IPS DF 4.7 (cell line): Measurements from ENCODE around the gene KLRK1.
"Not testable (repeated sequence)": the region's sequence is repeated elsewhere in the genome, so short reads cannot be mapped to it uniquely, and the experiment has no call there.

Experiments used
- DNase-seq: peaks from one replicate; pipeline ENCODE4 v3.0.0-alpha.2; 2013; ENCODE audit warnings: low spot score; ENCODE audit errors: extremely low read depth

The KLRK1 gene

DNA sequence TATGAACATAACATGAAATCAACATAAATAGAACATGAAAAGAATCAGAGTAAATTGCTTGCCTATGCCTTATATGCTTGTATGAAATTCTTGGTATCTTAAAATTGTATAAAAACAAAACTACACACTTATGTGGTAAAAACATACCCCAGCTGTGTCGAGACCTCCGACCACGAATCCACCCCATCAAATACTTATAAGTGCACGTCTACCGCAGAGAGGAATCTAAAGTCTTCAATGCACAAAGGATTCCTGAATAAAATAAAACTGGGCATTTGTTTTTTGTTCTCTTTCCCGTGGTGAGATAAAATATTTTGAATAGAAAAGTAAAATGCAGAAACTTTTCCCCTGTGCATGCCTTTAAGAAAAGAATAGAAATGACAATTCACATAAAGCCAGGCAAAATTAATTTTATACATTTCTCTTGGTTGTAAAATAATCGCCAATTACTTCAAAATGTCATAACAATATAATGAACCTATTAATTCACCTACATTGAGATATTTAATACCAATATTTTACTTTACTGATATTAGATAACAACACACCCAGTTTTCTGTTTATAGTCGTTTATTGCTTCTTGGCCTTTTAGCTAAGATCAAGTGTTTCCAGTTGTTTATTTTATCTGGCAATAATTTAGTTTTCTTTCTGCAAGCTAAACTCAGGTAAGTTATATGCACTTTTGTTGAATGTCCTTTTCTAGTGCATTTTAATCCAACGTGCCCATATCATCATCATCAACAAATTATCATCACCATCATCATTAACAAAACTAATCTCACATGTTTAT, 1.0 kb downstream of the KLRK1 start:
- DNase-seq: no peak

DNA sequence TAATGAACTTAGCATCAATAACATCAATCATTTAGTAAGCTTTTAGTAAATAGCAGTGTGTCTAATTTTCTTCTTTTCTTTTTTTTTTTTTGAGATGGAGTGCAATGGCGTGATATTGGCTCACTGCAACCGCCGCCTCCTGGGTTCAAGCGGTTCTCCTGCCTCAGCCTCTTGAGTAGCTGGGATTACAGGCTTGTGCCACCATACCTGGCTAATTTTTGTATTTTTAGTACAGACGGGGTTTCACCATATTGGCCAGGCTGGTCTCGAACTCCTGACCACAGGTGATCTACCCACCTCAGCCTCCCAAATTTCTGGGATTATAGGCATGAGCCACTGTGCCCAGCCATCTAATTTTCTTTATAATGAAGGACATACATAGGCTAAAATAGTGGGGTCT, 2.3 kb downstream of the KLRK1 start:
- DNase-seq: not testable (repeated sequence)

DNA sequence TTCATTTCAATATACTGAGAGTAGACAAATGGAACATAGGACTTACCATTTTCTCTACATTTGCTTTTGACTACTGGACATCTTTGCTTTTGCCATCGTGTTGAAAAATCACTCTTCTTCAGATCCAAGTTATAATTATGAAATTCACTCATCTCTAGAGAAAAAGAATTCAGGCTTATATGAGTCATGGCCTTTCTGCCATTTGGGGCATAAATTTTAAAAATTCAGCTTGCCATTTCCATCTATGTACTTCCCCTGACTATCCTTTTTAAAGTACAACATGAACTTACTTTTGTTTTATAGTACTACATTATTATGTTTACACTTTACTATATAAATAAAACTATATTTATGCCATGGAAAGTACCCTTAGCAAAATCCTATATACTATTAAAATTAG, 3.0 kb downstream of the KLRK1 start:
- no peak for DNase-seq

DNA sequence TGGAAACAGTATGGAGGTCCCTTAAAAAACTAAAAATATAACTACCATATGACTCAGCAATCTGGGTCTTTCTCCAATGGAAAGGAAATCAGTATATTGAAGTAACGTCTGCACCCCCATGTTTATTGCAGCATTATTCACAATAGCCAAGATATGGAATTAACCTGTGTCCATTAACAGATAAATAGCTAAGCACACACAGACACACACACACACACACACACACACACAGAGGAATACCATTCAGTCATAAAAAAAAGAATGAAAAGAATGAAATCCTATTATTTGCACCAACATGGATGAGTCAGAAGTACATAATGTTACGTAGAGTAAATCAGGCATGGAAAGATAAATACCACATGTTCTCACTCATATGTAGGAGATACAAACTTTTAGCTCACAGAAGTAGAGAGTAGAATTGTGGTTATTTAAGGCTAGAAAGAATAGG, 4.7 kb downstream of the KLRK1 start:
- no peak for DNase-seq

DNA sequence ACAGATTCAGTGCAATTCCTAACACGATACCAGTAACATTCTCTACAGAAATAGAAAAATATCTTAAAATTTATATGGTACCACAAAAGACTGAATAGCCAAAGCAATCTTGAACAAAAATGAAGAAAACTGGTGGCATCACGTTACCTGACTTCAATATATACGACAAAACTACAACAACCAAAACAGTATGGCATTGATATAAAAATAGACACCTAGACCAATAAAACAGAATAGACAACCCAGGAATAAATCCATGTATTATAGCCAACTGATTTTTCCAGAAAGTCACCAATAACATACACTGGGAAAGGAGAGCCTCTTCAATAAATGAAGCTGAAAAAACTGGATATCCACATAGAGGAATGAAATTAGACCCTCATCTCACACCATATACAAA, 5.7 kb downstream of the KLRK1 start:
- no peak for DNase-seq

DNA sequence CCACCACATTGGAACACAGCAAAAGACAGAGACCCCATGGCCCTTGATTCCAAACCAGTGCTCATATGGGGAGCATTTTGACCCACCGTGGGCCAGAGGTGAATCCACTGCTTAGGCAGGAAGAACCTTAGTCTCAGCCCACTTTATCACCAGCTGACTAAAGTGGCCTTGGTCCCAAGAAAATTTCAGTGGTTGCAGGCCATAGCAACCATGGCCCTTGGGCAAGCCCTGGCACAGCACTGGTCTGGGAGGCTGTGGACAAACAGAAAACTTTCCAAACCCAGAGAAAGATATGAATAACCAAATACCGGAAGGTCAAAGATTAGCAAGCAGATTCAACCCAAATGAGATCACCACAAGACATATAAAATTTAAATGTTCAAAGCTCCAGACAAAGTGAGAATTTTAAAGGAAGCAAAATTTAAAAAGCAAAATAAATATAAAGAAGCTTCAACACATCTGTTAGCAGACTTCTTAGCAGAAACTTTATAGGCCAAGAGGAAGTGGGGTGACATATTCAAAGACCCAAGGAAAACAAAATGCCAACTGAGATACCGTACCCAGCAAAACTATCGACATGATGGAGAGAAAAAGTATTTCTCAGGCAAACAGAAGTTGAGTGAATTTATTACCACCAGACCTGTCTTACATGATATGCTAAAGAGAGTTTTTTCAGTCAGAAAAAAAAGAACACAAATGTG, 7.8 kb downstream of the KLRK1 start:
- no peak for DNase-seq

DNA sequence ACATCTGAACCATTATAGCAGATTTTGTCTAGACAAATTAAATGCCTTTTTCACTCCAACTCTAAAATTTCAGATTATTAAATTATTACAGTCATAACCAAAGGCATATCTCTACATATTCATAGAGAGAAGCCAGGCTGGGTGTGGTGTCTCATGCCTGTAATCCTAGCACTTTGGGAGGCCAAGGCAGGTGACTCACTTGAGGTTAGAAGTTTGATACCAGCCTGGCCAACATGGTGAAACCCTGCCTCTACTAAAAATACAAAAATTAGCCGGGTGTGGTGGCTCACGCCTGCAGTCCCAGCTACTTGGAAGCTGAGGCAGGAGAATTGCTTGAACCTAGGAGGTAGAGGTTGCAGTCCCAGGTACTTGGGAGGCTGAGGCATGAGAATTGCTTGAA, 11.1 kb downstream of the KLRK1 start:
- DNase-seq: not testable (repeated sequence)

DNA sequence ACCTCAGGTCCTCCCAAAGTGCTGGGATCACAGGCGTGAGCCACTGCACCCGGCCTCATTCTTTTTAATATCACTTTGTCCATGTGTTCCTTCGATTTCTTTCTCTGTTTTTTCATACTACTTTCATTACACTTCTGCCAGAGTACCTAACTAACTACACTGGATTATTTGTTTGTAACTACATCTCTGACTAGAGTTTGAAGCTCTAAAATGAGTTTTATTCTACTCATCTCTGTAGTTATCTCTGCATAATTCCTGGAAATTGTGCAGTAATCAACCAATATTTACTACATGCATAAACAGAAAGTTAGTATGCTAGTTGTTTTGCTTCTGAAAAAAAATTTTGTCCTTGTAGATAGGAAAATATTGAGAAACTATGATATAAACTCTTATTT, 15.2 kb downstream of the KLRK1 start:
- no peak for DNase-seq

DNA sequence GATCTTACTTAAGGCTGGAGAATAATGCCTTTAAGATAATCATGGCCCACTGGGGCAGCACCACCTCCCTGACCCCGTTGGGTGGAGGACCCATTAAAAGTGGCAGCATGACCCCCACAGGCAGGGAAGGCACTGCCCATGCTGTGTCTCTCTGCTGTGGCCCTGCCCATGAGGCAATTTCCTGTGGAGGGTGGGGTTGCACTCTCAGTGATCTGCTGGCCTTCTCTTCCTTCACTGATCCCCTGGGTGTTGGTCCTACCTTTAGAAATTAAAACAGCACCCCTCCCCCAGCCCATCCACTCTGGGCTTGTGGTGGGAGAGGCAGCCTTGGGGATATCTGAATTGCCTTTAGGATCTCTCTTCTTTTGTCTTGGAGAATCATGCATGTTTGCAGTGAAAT, 17.3 kb downstream of the KLRK1 start:
- DNase-seq: no peak

DNA sequence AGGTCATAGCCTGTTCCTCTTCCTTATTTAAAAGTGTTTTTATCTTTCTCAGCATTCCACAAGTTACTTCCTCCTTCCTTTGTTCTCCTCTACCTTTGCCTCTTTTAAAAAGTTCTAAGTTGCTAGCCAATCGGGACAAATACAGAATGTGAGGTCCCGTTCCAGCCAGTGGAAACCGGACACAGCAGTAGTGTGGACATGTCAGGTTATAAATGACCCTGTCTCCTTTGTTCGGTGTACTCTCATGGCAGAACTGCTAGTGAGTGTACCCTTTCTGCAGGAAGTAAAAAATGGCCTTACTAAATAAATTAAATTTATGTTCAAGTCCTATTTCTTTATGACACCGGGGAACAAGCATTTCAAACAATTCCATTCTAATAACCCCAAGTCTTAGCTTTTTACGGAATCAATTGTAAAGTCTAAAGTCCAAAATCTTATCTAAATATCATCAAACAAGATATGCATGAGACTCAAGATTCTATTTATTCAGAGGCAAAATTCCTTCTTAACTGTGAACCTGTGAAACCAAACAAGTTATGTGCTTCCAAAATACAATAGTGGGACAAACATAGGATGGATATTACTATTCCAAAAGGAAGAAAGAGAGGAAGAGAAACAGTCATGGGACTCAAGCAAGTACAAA, 17.8 kb downstream of the KLRK1 start:
- not testable (repeated sequence) for DNase-seq

DNA sequence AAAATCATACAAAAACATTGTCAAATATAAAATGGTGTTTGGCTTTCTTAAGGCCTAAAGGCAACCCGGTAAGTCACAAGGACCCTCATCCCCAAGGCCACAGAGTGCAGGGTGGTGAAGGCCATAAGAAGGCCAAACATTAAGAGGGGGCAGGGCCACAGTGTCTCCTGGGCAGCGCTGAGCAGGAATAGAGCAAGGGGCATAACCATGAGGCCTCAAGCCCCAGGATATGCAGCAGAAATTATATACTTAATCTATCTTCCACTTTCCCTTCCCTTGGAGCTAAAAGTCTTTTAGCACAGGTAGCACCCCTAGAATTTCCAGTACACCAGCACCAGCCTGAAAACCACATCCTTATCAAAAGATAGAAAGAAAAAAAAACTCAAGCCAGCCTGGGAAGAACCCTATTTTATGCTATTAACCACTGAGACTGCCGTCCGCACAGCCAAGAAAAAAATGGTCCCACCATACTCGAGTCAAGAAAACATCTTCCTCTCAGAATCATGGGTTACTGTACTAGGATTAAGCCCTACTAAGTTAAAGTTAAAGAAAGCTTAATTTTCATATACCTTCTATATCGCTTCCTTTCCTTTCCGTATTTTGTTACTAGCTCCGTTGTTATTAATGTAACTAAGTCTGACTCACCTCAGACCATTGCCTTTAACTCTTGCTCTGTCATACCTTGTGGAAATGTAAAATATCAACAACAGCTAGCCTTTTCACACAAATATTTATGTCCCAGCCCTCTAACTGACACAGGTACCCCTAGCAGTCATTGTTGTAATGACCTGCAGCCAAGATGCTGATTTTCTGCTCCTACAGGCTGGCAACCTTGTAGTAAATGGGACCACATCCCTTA, 20.1 kb downstream of the KLRK1 start:
- DNase-seq: no peak

DNA sequence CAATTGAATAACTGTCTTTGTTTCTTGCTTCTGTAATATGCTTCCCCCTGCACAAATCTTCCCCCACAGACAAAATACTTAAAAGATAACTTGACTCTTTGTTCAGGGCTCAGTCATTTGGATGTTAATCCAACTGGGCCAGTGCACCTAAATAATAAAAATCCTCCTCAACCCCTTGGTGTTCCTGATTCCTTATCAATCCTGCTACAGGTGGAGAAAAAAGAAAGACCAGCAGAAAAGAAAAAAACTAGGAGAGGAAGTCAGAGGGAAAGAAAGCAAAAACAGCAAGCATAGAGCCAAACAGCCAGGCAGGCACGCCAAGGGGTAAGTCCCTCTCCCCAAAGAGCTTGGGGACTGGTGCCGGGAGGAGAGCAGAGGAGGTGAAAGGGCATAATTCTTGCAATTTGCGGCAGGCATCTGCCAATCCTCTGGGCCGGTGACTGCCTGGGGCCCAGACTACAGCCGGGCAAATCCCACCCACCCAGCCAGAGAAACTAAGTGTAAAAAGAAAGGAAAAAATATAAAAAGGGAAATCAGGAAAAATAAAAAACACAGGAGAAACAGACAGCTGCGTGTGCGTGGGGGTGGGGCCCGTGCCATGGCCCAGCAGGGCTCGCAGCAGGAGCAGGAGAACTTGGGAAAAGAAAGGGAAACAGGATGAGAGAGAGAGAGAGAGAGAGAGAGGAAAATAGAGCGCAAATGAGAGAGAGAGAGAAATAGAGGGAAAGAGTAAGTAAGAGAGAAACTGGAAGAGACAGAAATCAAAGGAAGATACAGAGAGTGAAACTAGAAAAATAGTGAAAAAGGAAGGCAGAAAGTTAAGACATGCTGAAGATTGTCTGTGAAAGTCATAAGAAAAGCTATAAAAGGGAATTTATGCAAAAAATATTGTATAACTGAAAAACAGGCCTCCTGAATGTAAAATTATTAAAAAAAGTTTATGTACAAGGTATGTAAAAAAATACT, 21.4 kb downstream of the KLRK1 start:
- no peak for DNase-seq

DNA sequence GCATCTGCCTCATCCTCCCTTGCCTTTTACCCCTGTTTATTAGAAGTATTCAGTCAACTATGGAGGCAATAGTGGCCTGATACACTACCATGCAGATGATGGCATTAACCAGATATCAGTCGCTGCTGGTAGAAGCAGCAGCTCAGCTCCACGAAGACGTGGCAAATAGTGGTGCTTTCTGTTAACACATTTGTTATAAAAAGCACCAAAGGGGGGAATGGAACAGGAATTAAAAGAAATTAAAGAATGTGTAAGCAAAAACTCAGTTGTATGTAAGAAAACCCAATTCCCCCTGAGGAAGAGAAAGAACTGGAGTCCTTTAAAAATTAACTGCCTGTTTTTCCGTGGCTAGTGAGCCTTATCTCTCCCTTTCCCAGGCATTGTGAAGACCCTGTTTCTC, 22.1 kb downstream of the KLRK1 start:
- DNase-seq: not testable (repeated sequence)

DNA sequence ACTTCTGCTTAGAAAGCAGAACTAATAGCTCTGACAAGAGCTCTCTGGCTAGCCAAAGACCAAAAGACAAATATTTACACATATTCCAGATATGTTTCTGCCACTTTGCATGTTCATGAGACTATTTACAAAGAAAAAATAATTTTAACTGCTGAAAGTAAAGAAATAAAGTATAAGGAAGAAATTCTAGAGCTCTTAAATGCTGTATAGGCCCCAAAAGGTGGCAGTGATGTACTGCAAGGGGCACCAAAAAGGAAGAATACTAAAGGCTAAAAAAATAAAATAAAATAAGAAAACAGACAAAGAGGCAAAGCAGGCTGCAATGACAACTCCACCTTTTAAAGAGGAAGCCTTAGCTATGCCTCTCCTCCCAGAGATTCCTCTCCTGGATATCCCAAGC, 23.0 kb downstream of the KLRK1 start:
- no peak for DNase-seq

DNA sequence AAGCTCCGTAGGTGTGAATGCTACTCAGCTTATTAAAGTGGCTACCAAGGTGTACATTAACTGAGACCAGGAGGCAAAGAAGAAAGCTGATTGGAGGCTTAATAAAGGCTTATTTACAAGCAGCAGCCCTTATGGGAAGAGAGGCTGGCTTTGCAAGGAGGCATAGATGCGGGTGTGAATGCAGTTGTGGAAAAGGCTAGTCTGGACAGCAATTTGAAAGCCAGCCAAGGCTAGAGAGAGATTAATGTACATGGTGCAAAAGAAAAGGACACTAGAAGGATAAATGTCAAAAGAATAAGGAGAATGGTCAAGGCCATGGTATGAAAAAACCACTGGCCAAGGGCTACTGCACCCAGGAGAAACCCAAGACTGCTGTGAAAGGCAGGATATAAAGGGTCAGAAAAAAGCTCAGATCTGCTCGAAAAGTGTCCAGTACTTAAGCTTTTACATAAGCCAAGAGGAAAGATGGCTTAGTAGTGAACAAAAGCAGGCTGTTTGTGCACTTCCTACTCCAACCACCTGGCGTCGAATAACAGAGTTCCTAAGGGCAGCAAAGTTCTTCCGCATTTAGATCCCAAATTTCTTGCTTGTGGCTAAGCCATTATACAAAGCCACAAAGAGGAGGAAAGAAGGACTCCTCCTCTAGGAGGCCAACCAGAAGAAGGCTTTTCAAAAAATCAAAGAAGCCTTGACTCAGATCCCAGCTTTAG, 24.0 kb downstream of the KLRK1 start:
- no peak for DNase-seq

DNA sequence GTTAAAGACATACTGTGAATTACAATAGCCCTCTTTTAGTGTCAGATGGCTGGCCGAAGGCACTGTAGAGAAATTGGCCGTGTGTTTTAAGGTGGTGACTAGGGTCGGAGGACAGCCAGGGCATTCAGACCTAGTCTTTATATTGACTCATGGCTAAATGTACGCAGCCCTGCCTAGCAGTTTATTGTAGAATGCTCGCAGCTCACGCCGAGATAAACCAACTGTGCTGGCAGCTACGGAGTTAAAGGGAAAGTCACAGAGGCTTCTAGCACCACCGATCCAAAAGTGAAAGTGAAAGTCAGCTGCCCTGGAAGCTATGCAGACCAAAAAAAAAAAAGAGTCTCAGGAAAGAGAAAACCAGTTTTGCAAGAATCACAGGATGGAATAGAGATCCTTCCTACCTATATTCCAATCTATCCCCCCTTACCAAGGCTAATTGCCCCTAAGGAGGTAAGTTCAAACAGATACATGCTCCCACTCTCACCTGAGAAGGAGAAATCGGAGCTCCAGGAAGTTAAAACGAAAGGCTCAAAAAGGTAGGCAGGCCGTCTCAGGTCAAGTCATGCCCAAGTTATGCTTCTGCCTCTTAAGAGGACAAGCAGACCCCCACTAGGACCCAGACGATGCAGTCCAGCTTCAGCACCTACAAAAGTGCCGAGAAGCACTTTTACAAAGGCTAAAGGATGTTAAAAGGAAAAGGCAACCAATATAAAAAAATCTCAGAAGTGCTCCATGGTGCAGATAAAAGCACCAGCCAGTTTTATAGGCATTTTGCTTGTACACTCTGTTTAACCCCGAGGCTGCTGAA, 24.8 kb downstream of the KLRK1 start:
- DNase-seq: no peak

DNA sequence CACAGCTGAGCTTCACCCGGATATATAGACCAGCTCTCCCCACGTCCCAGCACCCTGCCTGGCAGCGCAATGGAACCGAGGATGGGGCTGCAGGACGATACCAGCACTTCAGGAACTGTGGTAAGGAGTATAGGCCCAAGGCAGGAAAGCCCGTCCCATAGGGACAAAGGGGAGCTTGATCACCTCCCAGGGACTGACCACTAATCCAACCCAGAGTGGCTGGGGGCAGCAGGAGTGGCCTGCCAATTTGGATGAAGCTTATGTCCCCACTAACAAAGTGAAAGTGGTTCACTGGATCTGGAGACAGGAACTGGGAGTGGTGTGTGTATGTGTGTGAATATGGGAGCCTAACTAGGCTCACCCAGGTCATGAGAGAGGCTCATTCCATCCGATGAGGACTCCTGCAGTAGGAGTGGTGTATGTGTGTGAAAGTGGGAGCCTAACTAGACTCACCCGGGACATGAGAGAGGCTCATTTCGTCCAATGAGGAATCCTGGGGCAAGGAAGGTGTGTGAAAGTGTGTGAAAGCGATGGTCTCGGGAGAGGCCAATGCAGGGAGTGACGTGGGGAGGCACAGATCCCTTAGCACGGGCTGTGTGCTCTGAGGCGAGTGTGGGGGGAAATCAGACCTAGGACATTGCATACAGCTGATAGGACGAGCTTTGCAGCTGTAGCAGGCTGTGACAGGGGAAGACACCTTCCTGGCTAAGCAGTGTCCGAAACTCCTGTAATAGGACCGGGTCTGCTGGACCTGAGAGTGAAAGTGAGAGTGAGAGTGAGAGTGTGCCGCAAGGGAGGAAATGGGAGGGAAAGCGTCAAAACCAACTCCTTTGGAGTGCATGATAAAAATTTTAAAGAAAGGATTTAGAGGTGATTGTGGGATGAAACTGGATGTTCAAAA, 25.7 kb downstream of the KLRK1 start:
- DNase-seq: no peak

DNA sequence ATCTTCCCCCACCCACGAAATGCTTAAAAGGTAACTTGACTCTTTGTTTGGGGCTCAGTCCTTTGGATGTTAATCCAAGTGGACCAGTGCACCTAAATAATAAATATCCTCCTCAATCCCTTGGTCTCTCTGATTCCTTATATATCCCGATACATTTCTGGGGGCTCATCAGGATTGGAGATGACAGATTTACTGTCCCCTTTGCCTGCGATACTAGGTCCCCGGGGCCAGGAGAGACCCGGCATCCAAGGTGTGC, 26.3 kb downstream of the KLRK1 start:
- DNase-seq: no peak
